ENCODE results near the gene KRTAP10-6.
"Not testable (repeated sequence)": the region's sequence is repeated elsewhere in the genome, so short reads cannot be mapped to it uniquely, and the experiment has no call there.

KRTAP10-6 gene

GRCh38 chr21:44601596-44602462 is 9.5 kb upstream of the KRTAP10-6 start:
- H3K4me3 ChIP-seq (ENCODE audit: low read depth, low read length), result no peak overlapping the region
- DNase-seq (ENCODE audit: low read depth), result no peak

- not testable (repeated sequence) for H3K4me3 ChIP-seq (ENCODE audit: low read depth, low read length); DNase-seq (ENCODE audit: low read depth)
These were observed 8.8 kb upstream of the KRTAP10-6 start for GRCh38 chr21:44601091-44601490.

GRCh38 chr21:44600118-44600978 is 8.0 kb upstream of the KRTAP10-6 start, which contains the start of gene KRTAP10-7:
KRTAP10-7 (plus strand) TSS chr21:44600597; CDS start chr21:44600622, 25 bp downstream.
- DNase-seq (ENCODE audit: low read depth); H3K4me3 ChIP-seq (ENCODE audit: low read depth, low read length): not testable (repeated sequence)

- H3K4me3 ChIP-seq (ENCODE audit: low read depth, low read length), result no peak overlapping the region
- DNase-seq (ENCODE audit: low read depth), result no peak
These were observed 7.1 kb upstream of the KRTAP10-6 start for GRCh38 chr21:44599264-44600029.

- no peak for DNase-seq (ENCODE audit: low read depth)
- no peak overlapping the region for H3K4me3 ChIP-seq (ENCODE audit: low read depth, low read length)
These were observed 5.8 kb upstream of the KRTAP10-6 start for GRCh38 chr21:44598061-44598460.

- DNase-seq (ENCODE audit: low read depth), result no peak
- no peak overlapping the region for H3K4me3 ChIP-seq (ENCODE audit: low read depth, low read length)
These were observed 3.9 kb upstream of the KRTAP10-6 start for GRCh38 chr21:44596068-44596725.

GRCh38 chr21:44595524-44595923 is 3.2 kb upstream of the KRTAP10-6 start:
- no peak overlapping the region for H3K4me3 ChIP-seq (ENCODE audit: low read depth, low read length)
- no peak for DNase-seq (ENCODE audit: low read depth)

- H3K4me3 ChIP-seq (ENCODE audit: low read depth, low read length), result no peak overlapping the region
- DNase-seq (ENCODE audit: low read depth), result no peak
These were observed 2.2 kb upstream of the KRTAP10-6 start for GRCh38 chr21:44594406-44594916.

- DNase-seq (ENCODE audit: low read depth), result no peak
- H3K4me3 ChIP-seq (ENCODE audit: low read depth, low read length), result no peak overlapping the region
These were observed 1.5 kb upstream of the KRTAP10-6 start for GRCh38 chr21:44593598-44594405.

- not testable (repeated sequence) for DNase-seq (ENCODE audit: low read depth); H3K4me3 ChIP-seq (ENCODE audit: low read depth, low read length)
These were observed 539 bp downstream of the KRTAP10-6 start for GRCh38 chr21:44591801-44592130.

GRCh38 chr21:44590897-44591800 is 1.2 kb downstream of the KRTAP10-6 start:
- not testable (repeated sequence) for DNase-seq (ENCODE audit: low read depth); H3K4me3 ChIP-seq (ENCODE audit: low read depth, low read length)

GRCh38 chr21:44590311-44590721 is 2.0 kb downstream of the KRTAP10-6 start:
- H3K4me3 ChIP-seq (ENCODE audit: low read depth, low read length), result no peak overlapping the region
- no peak for DNase-seq (ENCODE audit: low read depth)

- no peak for DNase-seq (ENCODE audit: low read depth)
- H3K4me3 ChIP-seq (ENCODE audit: low read depth, low read length), result no peak overlapping the region
These were observed 2.6 kb downstream of the KRTAP10-6 start for GRCh38 chr21:44589586-44590305.

GRCh38 chr21:44589094-44589493 is 3.2 kb downstream of the KRTAP10-6 start:
- DNase-seq (ENCODE audit: low read depth), result no peak
- H3K4me3 ChIP-seq (ENCODE audit: low read depth, low read length), result no peak overlapping the region

- DNase-seq (ENCODE audit: low read depth), result no peak
These were observed 6.4 kb downstream of the KRTAP10-6 start for GRCh38 chr21:44585892-44586291.

GRCh38 chr21:44583800-44584147 is 8.5 kb downstream of the KRTAP10-6 start:
- DNase-seq (ENCODE audit: low read depth), result no peak
- no peak overlapping the region for H3K4me3 ChIP-seq (ENCODE audit: low read depth, low read length)

More at GRCh38 chr21:44585892-44586291, 6.4 kb downstream of the KRTAP10-6 start:
- H3K4me3 ChIP-seq (ENCODE audit: low read depth, low read length), result no peak overlapping the region
